PFSK-1 (cell line): ENCODE data around the gene PLSCR3.

Source experiments
- POLR2AphosphoS5 ChIP-seq: IDR thresholded peaks from 2 replicates; pipeline ENCODE4 v1.6.1; 2012; ENCODE audit warnings: low read depth, mild to moderate bottlenecking, control low read depth, low read length, moderate library complexity
- SIN3A ChIP-seq: IDR thresholded peaks from 2 replicates; pipeline ENCODE4 v1.6.1; 2012; ENCODE audit warnings: mild to moderate bottlenecking, low read length, moderate library complexity, borderline replicate concordance; ENCODE audit not compliant: insufficient read depth
- TAF1 ChIP-seq: IDR thresholded peaks from 2 replicates; pipeline ENCODE4 v1.6.1; 2012; ENCODE audit warnings: low read length, control low read depth, borderline replicate concordance; ENCODE audit not compliant: insufficient read depth
- TF ChIP-seq, protein P1 (sequence below), 2 experiments: IDR thresholded peaks; 2 replicates each; pipeline versions ENCODE4 v1.6.1 to v1.8.0; 2011 to 2012; ENCODE audit warnings: low read depth in 2 of 2, low read length in 2 of 2, control low read depth in 1 of 2, inconsistent platforms in 1 of 2, mild to moderate bottlenecking in 1 of 2, moderate library complexity in 1 of 2; ENCODE audit not compliant: insufficient read depth in 1 of 2

DNA sequence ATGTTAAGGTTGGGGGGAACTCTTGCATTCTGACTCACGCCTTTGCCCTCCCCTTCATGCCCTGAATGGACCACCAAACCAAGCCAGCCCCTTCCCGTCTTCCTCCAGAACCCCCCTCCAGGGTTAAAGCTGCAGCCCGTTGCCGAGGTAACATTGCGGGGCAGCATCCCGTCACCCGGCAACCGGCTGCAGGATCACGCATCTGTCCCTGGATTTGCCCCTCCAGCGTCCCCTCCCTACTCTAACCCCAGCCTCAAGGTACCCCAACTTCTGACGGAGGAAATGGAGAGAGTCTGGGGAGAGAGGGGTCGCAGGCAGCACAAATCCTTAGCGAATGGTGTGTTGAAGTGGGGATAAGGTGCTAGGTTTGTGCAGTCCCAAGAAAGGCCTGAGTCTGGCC lies 12.8 kb upstream of the PLSCR3 start:
- no peak for TF ChIP-seq TAF1
- TF ChIP-seq SIN3A, result no peak
- TF ChIP-seq POLR2AphosphoS5, result no peak
- TF ChIP-seq, protein P1, sequence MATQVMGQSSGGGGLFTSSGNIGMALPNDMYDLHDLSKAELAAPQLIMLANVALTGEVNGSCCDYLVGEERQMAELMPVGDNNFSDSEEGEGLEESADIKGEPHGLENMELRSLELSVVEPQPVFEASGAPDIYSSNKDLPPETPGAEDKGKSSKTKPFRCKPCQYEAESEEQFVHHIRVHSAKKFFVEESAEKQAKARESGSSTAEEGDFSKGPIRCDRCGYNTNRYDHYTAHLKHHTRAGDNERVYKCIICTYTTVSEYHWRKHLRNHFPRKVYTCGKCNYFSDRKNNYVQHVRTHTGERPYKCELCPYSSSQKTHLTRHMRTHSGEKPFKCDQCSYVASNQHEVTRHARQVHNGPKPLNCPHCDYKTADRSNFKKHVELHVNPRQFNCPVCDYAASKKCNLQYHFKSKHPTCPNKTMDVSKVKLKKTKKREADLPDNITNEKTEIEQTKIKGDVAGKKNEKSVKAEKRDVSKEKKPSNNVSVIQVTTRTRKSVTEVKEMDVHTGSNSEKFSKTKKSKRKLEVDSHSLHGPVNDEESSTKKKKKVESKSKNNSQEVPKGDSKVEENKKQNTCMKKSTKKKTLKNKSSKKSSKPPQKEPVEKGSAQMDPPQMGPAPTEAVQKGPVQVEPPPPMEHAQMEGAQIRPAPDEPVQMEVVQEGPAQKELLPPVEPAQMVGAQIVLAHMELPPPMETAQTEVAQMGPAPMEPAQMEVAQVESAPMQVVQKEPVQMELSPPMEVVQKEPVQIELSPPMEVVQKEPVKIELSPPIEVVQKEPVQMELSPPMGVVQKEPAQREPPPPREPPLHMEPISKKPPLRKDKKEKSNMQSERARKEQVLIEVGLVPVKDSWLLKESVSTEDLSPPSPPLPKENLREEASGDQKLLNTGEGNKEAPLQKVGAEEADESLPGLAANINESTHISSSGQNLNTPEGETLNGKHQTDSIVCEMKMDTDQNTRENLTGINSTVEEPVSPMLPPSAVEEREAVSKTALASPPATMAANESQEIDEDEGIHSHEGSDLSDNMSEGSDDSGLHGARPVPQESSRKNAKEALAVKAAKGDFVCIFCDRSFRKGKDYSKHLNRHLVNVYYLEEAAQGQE (IDR thresholded peaks at IDR 0.05; ENCODE audit: insufficient read depth in 1 of 2, low read depth in 2 of 2, low read length in 2 of 2), result no peak
